GM15510 (cell line): ENCODE data around the gene PDLIM4.

ENCODE experiments used
- POLR2A ChIP-seq: IDR thresholded peaks from 3 replicates; pipeline ENCODE4 v1.6.1; 2011; ENCODE audit warnings: borderline replicate concordance; ENCODE audit not compliant: insufficient read length; ENCODE audit errors: extremely low read depth

PDLIM4 gene

DNA sequence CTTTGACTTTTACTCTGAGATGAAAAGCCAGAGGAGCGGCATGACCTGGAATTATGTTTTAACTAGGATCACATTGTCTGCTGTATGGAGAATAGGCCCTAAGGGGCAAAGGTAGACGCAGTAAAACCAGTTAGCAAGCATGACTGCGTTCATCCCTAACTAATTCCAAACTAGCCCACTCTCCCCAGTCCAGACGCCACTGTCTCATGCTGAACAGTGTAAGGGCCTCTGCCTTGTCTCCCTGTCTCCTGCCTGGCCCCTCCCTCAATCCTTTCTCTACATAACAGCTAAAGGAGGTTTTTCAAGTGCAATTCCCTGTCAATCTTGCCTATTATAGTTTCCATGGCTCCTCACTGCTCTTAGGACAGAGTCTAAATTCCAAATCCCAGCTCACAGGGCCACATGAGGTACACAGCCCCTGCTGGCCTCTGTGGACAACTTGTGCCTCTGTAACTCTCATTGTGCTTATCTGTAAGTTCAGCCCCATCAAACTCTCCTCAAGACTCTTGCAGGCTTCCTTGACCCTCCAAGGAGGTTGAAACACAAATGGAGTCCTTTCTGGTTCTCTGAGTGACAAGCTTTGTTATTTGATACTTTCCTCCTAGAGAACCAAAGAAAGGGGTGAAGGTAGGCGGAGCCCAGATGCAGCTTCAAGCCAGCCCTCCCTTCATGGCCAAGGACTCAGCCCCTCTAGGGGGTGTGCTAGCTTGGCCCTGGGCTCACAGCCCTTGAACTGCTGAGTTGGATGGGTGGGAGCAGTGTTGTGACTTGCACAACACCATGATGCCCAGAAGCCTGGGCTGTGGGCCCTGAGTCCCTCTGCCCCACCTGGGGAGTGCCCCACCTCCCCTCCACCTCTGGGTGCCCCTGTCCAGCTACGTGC lies 20.7 kb downstream of the PDLIM4 start:
- TF ChIP-seq POLR2A: no peak

DNA sequence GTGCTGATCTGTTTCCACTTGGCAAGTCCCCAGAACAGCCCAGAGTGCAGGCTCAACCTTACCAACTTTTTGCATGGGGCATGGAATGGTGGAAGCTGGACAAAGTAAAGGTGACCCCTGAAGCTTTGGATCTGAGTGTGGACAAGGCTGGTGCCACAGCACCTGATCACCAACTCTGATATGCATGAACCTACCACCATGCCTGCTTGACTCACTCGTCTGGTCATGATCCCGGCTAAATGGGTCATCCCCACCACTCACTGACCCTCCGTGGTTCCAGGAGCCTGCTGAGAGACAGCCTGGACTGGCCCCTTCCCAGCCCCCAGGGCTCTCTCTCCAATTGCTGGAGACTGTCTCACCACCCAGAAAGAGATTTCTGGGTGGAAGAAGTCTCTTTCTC lies 22.3 kb downstream of the PDLIM4 start:
- TF ChIP-seq POLR2A: no peak

DNA sequence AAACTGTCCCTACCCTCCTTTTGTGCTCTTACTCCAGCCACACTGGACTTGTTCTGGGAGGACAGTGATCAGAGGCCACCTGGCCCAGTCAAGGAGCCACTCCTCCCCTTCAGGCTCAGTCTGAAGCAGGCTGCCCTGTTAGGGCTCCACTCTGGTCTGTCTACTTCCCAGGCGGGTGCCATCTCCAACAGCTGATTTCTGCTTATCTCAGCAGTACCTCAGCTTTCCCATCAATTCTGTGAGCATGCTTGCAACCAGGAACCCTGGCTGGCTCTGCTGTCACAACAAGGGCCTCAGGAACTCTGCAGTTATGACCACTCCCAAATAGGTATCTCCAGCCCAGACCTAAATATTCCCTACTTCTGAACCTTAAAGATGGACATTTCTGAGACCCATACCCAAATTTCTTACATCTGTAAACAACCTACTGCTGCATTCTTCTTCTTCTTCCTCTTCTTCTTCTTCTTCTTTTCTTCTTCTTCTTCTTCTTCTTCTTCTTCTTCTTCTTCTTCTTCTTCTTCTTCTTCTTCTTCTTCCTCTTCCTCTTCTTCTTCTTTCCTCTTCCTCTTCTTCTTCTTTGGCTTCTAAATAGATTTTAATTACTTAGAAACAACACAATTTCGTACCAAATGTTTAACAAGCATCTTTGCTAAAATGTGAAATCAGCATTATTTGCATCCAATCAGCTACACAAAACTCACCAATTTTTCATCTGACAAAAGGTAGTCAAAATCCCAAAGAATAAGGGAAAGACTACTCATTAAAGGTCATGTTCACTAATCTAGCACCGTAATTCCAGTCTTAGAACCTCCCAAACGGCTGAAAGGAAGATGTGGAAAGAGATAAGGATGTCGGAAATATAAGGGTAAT lies 23.1 kb downstream of the PDLIM4 start:
- TF ChIP-seq POLR2A: no peak

DNA sequence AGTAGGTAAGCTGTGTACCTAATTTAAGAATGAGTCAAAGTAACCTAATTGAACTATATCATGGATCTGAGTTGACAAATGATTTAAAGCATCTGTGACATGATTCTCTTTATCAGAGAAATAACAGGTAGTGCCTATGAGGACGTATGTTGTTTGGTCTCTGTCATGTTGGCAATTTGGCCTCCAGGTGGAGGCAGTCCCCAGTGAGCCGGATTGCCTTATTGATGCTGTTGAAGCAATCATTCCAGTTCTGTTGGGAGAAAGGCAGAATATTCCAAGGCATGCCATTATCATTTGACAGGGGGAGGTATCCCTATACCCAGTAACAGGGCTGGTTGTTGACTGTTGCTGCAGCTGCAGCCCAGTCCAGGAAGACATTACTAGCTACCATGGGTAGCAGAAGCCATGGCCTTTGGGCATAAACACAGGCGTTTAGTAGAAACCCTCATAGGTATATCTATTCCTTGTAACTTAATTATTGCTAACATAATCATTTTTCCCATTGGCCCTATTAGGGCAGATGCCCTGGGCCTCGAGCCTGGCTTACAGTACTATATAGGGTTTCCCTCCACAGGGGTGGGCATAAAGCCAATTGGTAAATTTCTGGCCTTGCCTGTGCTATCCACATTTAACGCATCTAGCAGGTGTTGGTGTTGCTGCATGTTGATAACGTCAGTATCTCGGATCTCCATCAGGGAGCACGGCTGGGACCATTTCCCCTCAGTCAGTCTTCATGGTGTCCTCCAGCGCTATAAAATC lies 24.5 kb downstream of the PDLIM4 start:
- TF ChIP-seq POLR2A: no peak

DNA sequence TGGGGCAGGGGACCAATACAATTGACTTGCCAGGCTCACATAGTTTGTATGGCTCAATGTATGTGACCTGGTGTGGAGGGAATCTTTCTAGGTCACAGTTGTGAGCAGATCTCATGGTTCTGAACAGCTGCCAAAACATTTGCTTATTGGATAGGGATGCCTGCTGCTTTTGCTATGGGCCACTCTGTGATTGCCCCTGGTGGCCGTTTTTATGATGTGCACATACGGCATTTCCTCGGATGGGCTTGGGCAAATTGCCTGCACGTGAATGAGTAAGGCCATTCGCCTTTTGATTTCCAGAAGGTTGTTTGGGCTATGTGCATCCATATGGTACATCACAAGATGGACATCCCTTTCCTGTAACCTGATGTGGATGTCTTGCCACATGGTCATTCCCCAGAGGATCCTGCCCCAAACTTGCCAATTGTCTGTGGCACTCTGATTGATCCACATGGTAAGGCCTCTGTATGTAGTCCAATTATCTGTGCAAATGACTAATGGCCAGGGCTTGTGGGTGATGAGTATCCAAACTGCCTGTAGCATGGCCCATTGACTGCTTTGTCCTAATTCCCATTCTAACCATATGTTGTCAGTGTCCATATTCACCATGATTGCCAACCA lies 26.0 kb downstream of the PDLIM4 start:
- TF ChIP-seq POLR2A: no peak

DNA sequence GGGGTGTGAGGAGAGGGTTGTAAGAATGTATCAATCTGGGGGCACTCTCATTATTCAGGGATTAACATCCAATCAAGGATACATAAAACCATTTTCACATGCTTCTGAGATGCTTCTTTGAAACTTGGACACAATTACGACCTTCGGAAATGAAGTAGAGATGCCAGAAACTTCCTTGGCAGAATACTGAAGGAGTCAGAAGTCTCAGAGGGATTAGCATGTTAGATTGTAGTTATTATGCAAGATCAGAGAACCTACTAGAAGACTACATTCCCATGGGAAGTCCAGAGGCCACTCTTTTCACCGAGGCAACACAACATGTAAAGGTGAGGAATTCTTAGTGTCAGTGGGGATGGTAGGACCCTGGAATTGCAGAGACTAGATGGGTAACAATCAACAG lies 31.6 kb downstream of the PDLIM4 start:
- TF ChIP-seq POLR2A: no peak

DNA sequence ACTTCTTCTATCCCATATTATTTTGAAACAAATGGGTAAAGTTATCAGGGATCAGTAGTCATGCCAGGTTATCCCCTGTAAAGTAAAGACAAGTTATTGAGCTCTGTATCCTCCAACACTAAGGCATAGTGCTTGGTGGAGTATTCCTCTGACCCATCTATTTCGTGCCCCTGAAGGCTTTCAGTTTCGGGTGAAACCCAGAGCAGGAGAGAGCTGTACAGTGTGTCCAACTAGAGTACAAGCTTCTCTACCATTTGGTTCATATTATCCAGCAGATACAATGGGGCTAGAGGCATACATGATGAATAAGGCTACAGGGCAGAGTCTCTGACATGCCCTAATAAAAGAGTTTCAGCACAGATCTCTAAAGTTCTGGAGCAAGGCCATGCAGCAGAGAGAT lies 33.5 kb downstream of the PDLIM4 start:
- no peak for TF ChIP-seq POLR2A

DNA sequence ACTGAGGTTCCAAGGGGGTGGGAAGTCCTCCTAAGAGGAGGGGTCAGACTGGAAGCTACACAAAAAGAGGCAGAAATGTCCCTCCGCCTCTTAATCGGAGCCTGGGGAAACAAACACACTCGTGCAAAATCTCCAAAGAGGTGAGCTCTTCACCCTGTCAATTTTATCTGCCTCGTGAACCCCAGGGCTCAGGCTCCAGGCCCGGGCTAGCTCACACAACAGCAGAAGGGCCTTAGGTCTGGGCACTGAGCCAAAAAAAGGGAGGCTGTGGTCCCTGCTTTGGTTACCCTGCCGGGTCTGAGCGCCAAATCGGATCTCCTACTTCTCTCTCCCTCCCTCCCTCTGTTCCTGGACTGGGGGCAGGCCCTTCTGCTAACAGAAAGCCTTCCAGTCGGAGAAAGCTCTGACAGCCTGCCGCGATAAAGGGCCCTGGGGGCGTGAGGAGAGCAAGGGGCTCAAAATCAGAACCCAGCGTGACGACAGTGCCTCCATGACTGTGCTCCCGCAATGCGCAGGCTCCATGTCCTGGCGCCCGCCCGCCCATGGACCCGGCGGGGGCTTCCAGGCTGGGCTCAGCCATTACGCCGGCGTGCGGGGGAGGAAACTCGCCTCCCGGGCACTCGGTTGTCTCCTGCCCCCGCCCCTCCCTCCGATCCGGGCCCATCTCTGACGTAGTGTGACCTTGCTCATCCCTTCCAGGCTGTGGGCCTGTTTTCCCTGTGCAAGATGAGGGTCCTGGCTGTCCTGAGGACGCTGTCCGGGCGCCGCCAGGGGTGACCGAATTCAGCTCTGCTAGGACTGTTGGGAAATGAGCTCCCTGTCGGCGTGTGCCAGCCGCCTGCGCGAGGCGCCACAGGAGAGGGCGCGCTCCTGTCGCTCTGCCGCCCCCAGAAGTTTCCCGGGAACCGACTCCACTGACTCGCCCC lies 35.8 kb downstream of the PDLIM4 start:
- TF ChIP-seq POLR2A: no peak

DNA sequence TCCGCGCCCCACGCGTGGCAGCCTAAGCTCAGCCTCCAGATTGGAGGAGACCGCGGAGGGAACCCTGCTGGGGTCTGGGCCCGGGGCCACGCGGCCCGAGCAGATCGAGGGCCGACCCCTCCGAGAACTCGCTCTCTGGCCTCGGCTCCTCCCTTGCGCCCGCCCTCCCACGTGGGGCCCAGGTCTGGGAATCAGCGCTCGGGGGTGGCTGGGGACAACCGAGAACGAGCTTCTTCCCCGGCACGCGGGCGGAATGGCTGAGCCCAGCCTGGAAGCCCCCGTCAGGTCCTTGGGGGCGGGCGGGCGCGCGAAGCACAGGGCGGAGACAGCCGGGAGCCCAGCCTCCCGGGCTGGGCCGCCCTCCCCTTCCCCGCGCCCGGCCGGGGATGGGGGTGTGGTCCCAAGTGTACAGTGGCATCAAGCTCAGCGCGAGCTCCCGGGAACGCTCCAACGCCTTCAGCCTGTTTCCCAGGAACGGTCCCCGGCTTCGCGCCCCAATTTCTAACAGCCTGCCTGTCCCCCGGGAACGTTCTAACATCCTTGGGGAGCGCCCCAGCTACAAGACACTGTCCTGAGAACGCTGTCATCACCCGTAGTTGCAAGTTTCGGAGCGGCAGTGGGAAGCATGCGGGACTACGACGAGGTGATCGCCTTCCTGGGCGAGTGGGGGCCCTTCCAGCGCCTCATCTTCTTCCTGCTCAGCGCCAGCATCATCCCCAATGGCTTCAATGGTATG lies 36.7 kb downstream of the PDLIM4 start, which contains the start of gene SLC22A4:
TSS of gene SLC22A4 (plus strand) at position 403 of the 736 bp plus-strand sequence. CDS start at position 626, 223 bp downstream.
- peak; percentile 24 for TF ChIP-seq POLR2A

DNA sequence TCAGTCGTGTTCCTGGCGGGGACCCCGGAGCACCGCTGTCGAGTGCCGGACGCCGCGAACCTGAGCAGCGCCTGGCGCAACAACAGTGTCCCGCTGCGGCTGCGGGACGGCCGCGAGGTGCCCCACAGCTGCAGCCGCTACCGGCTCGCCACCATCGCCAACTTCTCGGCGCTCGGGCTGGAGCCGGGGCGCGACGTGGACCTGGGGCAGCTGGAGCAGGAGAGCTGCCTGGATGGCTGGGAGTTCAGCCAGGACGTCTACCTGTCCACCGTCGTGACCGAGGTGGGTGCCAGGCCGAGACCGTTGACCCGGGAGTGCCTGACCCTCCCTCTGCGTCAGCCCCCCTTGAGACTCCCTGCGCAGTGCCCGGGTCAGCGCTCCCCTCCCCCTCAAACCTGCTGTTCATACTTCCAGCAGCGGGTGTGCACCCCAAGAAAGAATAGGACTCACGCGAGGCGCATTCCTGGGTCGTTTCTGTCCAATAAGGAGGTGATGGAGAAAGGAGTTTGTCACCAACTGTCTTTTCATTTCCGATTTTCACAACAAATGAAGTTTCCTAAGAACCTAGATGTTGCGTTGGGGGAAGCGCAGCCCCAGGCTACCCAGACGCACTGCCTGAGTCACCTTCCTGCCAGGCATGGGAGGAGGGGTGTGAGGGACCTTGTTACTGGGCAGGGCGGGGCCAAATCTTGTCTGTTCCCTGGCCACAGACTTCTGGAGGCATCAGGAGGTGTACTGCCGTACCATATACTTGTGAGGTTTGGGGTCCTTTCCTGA lies 37.4 kb downstream of the PDLIM4 start:
- TF ChIP-seq POLR2A: no peak

DNA sequence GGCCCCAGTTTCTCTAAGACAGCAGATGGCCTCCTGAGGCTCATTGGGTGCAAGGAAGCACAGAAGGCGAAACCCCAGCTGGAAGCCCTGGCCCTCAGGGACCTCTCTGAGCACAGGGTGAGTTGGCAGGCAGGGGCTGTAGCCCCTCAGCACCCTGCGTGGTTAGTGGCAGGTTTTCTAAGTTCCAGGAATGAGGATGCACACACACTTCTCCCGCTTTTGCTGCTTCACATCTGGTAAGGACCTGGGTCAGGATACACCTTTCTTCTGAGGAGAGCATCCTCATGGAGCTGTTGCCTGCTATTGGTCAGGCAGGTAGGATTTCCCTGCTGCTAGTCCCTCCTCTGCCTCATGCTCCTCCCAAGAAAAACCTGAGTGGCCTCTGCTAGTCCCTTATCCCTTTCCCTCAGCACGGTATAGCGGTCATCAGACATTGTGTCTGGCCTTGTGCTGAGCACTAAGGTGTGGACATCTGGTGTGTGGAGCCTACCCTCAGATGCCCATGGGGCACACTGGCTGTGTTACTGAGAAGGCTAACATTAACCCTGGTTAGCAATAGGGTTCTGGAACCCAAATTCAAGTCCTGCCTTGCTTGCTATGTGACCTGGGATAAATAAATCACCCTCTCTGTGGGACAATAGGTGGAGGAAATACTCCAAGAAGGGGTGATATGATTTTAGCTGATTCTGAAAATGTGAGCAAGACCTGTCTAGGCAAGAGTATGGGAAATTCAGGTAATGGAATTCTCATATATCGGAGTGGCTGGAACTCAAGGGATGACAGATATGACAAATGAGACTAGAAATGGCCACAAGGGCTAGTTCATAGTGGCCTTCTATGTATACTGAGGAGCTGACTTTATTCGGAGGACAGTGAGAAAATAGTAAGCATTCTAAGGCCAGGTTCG lies 38.3 kb downstream of the PDLIM4 start:
- TF ChIP-seq POLR2A: no peak
